Breast epithelium (tissue), 4 donors: Measurements from ENCODE around the gene EML1. TPM values are rescaled to one million over a fixed set of nuclear protein-coding genes. Genes with fewer than 3 reads are reported as not detected.

Experiments used
- DNase-seq, 2 donors: peaks; one replicate each; pipeline ENCODE4 v3.0.0-alpha.2; 2019; ENCODE audit warnings: low spot score in 2 of 2
- H3K27ac ChIP-seq, 2 donors: fragments of 200-600 bp; sonication (generic) in 1 of 2; one replicate each; pipeline ENCODE4 v1.5.1; 2016 to 2019; ENCODE audit warnings: mild to moderate bottlenecking in 1 of 2
- H3K27me3 ChIP-seq, 2 donors: fragments of 200-600 bp; sonication (generic) in 1 of 2; one replicate each; pipeline versions ENCODE4 v1.5.1 to v1.6.0; 2017 to 2019; ENCODE audit warnings: control low read depth in 1 of 2, mild to moderate bottlenecking in 1 of 2
- H3K36me3 ChIP-seq: fragments of 200-600 bp; one replicate; pipeline ENCODE4 v1.5.1; 2019
- H3K4me1 ChIP-seq, 2 donors: fragments of 200-600 bp; sonication (generic); one replicate each; pipeline ENCODE4 v1.5.1; 2016 to 2019; ENCODE audit warnings: control low read depth in 1 of 2
- H3K4me3 ChIP-seq, 3 donors: fragments of 200-600 bp; sonication (generic); 1 replicate in 2 of 3; 2 replicates in 1 of 3; pipeline ENCODE4 v1.5.1; 2016 to 2019; ENCODE audit warnings: mild to moderate bottlenecking in 3 of 3, moderate library complexity in 2 of 3
- H3K9me3 ChIP-seq, 2 donors: fragments of 200-600 bp; sonication (generic) in 1 of 2; one replicate each; pipeline ENCODE4 v1.5.1; 2016 to 2019; ENCODE audit warnings: control low read depth in 1 of 2
- POLR2A ChIP-seq: fragments of 450-650 bp; IDR thresholded peaks from one replicate; pipeline ENCODE4 v1.6.1; 2016; ENCODE audit warnings: antibody characterized with exemption, mild to moderate bottlenecking, moderate library complexity
- POLR2AphosphoS5 ChIP-seq, 3 donors: sonication (generic); formaldehyde crosslinking; IDR thresholded peaks; one replicate each; pipeline ENCODE4 v1.6.1; 2017; ENCODE audit warnings: antibody characterized with exemption in 3 of 3
- intact Hi-C: fragments of 100-400 bp; cut with DNase I; formaldehyde crosslinking; loops from one replicate; pipeline ENCODE4 v1.15.1; 2023; ENCODE audit warnings: low total_unique reads
- total RNA-seq, 3 donors: library from RNA; depleted of rRNA; stranded (reverse); fragments of >200 nt; gene quantifications; one replicate each; pipeline ENCODE4 v1.1.0, GENCODE V29; 2016
- TF ChIP-seq, protein P1 (sequence below), 3 donors: fragments of 450-650 bp; IDR thresholded peaks; one replicate each; pipeline ENCODE4 v1.5.1; 2016 to 2017; ENCODE audit warnings: antibody characterized with exemption in 3 of 3, mild to moderate bottlenecking in 3 of 3, moderate library complexity in 3 of 3

EML1 gene
- total RNA-seq, 3 donors from 2014 or later: 11.3 to 26.1 (median 25.9) TPM

DNA sequence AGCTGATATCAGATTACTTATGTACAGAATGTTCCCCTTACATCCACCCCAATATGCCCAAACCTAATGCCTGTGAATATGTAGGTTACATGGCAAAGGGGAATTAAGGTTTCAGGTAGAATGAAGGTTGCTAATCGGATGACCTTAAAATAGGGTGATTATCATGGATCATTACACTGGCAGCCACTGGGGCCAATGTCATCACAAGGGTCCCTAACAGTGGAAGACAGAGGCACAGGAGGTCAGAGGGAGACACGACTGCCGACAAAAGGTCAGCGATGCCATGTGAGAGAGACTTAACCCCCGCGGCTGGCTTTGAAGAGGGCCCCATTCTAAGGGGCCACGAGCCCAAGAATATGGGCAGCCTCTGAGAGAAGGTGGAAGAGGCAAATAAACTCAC, 165.2 kb downstream of the EML1 start:
- intact Hi-C loops: no loop called here
- Histone ChIP-seq H3K9me3 (no peaks in the 10 kb centered on the region), H3K4me3 (no peak overlapping the region), H3K36me3 (no peaks in the 10 kb centered on the region), H3K4me1 (no peaks in the 10 kb centered on the region), H3K27ac (no peak overlapping the region), H3K27me3 (no peaks in the 10 kb centered on the region)
- TF ChIP-seq POLR2A: no peak
- no peak for DNase-seq

DNA sequence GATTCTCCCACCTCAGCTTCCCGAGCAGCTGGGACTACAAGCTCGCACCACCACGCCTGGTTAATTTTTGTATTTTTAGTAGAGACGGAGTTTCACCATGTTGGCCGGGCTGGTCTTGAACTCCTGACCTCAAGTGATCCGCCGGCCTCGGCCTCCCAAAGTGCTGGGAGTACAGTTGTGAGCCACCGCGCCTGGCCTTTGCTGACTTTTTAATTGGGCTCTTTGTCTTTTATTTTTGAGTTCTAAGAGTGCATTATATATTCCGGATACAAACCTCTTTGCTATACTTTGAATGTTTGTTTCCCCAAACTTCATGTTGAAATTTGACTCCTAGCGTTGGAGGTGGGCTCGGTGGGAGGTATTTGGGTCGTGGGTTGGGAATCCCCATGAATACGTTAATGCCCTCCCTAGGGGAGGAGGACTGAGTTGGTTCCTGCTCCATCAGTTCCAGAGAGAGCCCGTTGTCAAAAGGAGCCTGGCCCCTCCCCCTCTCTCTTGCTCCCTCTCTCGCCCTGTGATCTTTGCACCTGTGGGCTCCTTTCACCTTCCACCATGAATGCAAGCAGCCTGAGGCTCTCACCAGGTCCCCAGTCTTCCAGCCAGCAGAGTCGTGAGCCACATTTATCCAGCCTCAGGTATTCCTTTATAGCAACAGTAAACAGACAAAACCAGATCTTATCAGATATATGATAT, 168.8 kb downstream of the EML1 start:
- TF ChIP-seq, protein P1, sequence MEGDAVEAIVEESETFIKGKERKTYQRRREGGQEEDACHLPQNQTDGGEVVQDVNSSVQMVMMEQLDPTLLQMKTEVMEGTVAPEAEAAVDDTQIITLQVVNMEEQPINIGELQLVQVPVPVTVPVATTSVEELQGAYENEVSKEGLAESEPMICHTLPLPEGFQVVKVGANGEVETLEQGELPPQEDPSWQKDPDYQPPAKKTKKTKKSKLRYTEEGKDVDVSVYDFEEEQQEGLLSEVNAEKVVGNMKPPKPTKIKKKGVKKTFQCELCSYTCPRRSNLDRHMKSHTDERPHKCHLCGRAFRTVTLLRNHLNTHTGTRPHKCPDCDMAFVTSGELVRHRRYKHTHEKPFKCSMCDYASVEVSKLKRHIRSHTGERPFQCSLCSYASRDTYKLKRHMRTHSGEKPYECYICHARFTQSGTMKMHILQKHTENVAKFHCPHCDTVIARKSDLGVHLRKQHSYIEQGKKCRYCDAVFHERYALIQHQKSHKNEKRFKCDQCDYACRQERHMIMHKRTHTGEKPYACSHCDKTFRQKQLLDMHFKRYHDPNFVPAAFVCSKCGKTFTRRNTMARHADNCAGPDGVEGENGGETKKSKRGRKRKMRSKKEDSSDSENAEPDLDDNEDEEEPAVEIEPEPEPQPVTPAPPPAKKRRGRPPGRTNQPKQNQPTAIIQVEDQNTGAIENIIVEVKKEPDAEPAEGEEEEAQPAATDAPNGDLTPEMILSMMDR (IDR thresholded peaks at IDR 0.05): no peak
- TF ChIP-seq POLR2A (no peak), POLR2AphosphoS5 (IDR thresholded peaks at IDR 0.05) (no peak)
- no peak overlapping the region for H3K27ac ChIP-seq
- no peaks in the 10 kb centered on the region for H3K27me3 ChIP-seq
- no peak for DNase-seq
- no peaks in the 10 kb centered on the region for H3K4me1 ChIP-seq
- no peaks in the 10 kb centered on the region for H3K36me3 ChIP-seq
- H3K9me3 ChIP-seq: no peaks in the 10 kb centered on the region
- intact Hi-C loops: no loop called here
- H3K4me3 ChIP-seq: no peak overlapping the region

DNA sequence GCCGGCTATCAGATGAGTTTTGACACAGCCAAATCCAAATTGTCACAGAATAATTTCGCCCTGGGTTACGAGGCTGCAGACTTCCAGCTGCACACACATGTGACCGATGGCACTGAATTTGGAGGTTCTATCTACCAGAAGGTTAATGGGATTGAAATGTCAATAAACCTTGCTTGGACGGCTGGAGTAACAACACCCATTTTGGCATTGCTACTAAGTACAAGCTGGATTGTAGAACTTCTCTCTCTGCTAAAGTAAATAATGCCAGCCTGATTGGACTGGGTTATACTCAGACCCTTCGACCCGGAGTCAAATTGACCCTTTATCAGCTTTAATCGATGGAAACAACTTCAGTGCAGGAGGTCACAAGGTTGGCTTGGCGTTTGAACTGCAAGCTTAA, 171.8 kb downstream of the EML1 start:
- intact Hi-C loops: no loop called here

DNA sequence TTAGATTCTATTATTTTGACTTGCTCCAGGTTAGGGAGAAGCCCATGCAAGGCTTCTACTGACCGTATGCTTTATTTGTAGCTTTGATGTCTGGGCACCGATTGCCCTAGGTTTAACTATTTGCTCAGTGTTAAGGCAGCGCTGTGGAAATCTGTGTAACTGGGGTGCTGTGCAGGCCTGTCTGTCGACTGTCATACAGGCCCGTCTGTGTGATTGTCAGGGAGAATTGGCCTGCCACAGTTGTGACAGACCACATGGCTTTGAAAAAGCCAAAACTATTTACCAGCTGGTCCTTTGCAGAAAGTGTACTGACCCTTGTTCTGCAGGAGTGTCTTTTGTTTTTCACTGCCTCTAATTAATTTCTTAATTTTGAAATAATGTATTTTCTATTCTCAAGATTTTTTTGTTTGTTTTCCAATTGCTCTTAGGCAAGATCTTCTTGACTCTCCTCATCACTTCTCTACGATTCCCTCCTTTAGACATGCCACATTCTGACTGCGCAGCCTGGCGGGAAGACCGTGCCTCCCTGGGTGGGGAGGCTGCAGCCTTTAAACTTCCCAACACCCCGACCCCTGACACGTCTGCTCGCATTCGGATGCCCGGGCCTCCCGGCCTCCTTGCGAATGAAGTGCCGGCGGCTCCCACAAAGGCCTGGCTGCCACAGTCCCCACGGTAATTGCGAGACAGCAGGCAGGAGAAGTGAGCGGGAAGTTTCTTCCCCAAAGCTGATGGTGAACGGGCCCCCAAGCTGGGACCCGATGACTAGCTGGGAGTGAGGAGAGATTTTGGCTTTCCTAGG, 173.0 kb downstream of the EML1 start:
- H3K9me3 ChIP-seq: no peaks in the 10 kb centered on the region
- intact Hi-C loops: no loop called here
- no peaks in the 10 kb centered on the region for H3K27me3 ChIP-seq
- no peak overlapping the region for H3K4me3 ChIP-seq
- no peaks in the 10 kb centered on the region for H3K4me1 ChIP-seq
- H3K27ac ChIP-seq: no peak overlapping the region
- H3K36me3 ChIP-seq: no peaks in the 10 kb centered on the region
- no peak for TF ChIP-seq POLR2A
- no peak for TF ChIP-seq POLR2AphosphoS5 (IDR thresholded peaks at IDR 0.05)
- TF ChIP-seq, protein P1 (IDR thresholded peaks at IDR 0.05): no peak
- DNase-seq: no peak

More for the DNA sequence above, 171.8 kb downstream of the EML1 start:
- no peaks in the 10 kb centered on the region for H3K4me1 ChIP-seq
- H3K36me3 ChIP-seq: no peaks in the 10 kb centered on the region
- no peak for DNase-seq
- no peaks in the 10 kb centered on the region for H3K9me3 ChIP-seq
- no peak for TF ChIP-seq POLR2AphosphoS5 (IDR thresholded peaks at IDR 0.05)
- TF ChIP-seq, protein P1 (IDR thresholded peaks at IDR 0.05): no peak
- no peak for TF ChIP-seq POLR2A
- H3K27me3 ChIP-seq: no peaks in the 10 kb centered on the region
- no peak overlapping the region for H3K27ac ChIP-seq
- no peak overlapping the region for H3K4me3 ChIP-seq

DNA sequence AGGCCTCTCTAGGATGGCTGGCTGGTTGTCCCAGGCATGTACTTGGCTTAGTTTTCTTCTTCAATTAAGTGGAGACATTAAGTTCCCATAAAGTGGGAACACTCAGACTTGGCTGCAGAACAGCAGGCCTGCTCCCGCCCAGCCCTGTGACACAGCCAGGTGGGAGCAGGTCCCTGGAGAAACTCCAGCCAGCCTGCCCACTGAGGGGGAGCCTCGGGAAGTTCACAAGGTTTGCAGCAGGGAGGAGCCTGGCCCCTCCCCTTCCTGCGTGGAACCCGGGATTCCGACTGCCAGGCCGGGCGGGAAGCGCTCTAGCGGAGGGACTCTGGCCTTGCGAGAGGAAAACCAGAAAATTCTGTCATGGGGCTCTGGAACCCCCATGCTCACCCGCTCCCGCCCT, 173.7 kb downstream of the EML1 start:
- TF ChIP-seq POLR2A: no peak
- TF ChIP-seq POLR2AphosphoS5 (IDR thresholded peaks at IDR 0.05): no peak
- TF ChIP-seq, protein P1 (IDR thresholded peaks at IDR 0.05): no peak
- H3K27ac ChIP-seq: no peak overlapping the region
- no peaks in the 10 kb centered on the region for H3K4me1 ChIP-seq
- DNase-seq: no peak
- H3K36me3 ChIP-seq: no peaks in the 10 kb centered on the region
- H3K27me3 ChIP-seq: no peaks in the 10 kb centered on the region
- no peak overlapping the region for H3K4me3 ChIP-seq
- intact Hi-C loops: no loop called here
- H3K9me3 ChIP-seq: no peaks in the 10 kb centered on the region
